ENCODE data around the gene AHRR.

Gene AHRR

DNA sequence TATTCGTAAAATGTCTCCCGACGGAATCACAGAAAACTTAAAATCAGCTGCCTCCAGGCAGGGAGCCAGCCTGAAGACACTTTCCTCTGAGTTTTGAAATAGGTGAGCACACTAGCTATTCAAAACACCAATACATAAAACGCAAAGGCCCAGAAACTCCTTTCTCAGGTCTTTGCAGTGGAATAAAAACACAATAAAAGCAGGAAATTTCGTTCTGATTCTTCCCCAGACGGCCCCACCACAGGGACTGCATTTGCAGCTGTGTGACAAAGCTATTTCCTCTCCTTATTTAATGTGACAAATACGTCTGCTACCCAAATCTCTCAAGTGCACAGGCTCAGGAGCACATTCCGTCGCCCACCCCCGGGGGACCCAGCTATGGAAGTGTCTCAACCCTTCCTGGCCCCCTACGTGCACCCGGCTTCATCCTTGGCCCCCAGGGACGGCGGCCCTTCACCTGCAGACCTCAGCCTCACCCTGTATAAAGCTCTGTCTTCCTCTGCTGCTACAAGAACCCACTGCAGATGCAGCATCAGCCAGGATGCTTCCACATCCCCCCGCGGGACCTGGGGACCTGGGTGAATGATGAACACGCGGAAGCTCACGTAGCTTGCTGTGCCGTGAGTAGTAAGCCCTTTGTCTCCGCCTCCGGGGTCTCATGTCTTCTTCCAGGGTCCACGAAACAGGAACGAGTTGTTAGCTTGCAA lies 24.9 kb downstream of the AHRR start:
- DNase-seq (ENCODE audit: low spot score), result no peak

GRCh38 chr5:347712-348284 lies 26.3 kb downstream of the AHRR start:
- DNase-seq (ENCODE audit: low spot score), result no peak

DNA sequence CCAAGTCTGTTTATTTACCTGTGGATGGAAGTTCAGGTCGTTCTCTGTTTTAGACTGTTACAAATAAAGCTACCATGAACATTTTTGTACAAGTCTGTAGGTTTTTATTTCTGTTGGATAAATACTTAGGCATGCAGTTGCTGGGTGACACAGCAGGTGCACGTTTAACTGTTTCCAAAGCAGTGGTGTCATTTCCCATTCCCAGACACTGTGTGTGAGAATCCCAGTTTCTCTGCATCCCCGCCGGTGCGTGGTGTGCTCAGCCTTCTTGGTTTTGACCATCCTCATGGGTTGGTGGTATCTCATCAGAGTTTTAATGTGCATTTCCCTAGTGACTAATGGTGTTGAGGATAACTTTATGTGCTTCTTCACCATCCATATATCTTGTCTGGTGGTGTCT lies 27.2 kb downstream of the AHRR start:
- no peak for DNase-seq (ENCODE audit: low spot score)

DNA sequence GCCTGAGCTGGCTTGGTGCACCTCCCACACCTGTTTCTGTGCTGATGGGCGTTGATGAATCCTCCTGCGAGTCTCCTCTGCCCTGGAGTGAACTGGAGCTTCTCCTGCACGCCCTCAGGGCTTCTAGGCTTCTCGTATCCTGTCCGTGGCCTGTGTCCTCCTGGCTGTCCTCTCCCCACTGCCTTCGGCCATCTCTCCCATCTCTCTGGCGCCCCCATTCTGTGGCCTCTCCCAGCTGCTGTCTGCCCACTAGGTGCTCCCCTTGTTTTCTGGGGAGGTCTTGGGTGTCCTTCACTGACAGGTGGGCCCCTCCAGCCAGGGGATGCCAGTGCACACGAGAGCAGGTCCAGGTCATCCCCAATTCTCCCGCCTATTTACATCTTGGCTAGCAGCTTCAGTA lies 28.8 kb downstream of the AHRR start:
- no peak for DNase-seq (ENCODE audit: low spot score)

DNA sequence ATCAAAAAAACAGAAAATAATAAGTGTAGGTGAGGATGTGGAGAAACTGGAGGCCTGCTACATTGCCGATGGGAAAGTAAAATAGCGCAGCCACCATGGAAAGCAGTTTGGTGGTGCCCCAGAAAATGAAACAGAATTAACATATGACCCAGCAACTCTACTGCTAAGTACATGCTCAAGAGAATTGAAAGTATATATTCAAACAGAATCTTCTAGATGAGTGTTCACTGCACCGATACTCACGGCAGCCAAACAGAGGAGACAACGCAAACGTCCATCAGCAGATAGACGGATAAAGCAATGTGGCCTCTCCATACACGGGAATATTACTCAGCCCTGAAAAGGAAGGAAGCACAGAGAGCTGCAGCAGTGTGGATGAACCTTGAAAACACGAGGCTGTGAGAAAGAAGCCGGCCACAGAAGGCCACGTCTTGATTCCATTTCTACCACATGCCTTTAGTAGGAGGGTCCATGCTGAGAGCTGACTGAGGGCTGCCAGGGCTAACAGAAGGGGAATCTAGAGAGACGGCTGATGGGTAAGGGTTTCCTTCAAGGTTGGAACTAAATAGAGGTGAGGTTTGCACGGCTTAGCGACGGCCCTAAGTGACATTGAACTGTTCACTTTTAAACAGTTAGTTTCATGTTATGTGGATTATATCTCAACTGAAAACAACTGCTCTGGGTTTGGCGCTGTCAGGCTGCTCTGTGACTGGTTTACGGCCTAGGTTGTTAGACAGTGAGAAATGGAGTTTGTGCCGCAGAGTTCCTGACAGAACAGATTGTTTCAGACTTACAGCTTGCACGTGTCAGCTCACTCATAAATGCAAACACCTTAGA lies 29.8 kb downstream of the AHRR start:
- DNase-seq (ENCODE audit: low spot score), result no peak

- DNase-seq (ENCODE audit: low spot score), result no peak
Observed at GRCh38 chr5:351921-352245, 30.4 kb downstream of the AHRR start.

DNA sequence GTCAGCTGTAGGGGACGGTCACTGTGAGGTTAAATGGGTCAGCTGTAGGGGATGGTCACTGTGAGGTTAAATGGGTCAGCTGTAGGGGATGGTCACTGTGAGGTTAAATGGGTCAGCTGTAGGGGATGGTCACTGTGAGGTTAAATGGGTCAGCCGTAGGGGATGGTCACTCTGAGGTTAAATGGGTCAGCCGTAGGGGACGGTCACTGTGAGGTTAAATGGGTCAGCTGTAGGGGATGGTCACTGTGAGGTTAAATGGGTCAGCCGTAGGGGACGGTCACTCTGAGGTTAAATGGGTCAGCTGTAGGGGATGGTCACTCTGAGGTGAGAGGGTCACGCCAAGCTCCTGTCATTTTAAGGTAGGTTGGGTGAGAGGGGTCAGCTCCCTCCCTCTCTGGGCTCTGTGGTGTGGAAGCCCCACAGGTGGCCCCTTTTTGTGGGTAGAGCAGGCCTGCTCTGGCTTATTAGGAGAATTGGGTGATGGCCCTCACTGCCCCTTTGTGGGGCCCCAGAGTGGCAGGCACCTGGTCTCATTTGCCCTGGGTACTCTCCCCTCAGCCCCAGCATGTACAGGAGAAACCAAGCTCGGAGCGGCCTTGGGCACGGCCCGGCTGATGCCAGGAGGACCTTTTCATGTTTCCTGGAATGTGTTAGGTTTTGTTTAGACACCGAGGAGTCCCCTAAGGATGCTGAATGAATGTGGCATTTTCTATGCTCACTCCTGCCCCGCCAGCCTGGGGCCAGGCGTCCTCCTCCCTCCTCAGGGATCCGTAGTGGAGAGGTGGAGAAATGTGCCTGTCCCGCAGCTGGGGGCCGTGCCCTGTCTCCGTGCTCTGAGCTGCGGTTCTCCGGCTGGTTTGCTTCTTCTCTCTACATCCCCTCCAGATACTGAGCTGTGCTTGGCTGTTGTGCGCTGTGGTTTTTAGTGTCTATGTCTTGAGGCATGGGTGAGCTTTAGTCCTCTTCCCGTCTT lies 31.4 kb downstream of the AHRR start:
- no peak for DNase-seq (ENCODE audit: low spot score)

GRCh38 chr5:353612-354580 lies 32.4 kb downstream of the AHRR start:
- no peak for DNase-seq (ENCODE audit: low spot score)

DNA sequence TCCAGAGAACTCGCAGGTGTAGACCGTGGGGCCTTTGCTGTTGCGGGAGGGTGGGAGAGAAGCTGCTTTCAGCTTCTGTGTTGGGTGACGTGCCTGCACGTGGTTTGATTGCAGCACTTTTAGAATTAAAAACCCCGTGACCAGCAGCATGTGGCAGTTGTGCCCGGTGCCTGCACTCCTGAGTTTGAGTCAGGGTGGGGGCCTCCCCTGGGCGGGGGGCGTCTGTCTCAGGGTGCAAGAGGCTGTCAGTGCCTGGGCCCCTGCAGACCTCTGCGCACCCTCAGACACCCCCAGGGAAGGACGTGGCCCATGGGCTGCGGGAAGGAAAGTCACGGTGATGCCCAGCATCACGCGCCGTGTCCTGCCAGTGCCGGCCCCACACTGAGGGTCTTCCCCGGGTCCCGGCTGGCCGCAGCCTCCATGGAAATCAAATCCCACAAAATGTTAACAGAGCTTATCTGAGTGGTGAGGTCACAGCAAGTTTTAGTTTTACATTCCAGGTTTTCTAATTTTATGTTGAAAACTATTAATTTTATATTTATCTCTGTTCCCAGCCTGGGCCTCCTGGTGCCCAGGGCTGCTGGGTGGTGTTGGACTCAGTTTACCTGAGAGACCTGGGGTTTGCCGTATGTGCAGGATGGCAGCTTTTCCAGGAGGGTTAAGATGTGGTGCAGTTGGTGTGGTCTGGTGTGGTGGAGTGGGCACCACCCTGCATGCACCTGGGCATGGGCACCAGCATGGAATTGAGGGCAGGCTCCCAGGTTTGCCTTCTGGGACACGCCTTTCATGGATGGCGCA lies 33.3 kb downstream of the AHRR start:
- no peak for DNase-seq (ENCODE audit: low spot score)

DNA sequence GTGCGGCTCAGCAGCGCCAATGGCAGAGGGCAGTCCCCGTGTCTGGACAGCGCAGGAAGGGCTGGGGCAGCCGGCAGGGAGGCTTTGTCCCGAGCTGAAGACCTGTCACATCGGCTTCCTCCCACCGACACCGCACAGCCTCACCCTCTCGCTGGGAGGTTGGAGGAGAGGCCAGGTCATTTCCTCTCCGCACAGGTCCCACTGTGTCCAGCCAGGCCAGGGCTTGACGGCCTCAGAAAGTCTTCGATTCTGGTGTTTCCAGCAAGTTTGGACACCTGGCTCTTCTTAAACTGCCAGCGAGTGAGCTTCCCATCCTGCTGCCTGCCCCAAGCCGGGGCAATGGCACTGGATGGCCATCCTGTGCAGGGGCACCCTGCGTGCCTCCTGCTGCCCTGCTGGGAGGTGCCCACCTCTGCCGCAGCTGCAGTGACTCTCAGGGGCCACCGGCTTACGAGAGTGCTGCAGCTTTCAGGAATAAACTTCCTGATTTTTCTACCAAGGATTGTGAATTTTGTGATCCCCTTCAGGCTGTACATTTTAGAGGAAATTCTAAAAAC lies 33.9 kb downstream of the AHRR start:
- DNase-seq (ENCODE audit: low spot score), result no peak

GRCh38 chr5:355958-356357 lies 34.4 kb downstream of the AHRR start:
- no peak for DNase-seq (ENCODE audit: low spot score)

- DNase-seq (ENCODE audit: low spot score), result no peak
Observed at GRCh38 chr5:359301-359897, 37.9 kb downstream of the AHRR start.

- no peak for DNase-seq (ENCODE audit: low spot score)
Observed at GRCh38 chr5:360257-361027, 38.9 kb downstream of the AHRR start.

DNA sequence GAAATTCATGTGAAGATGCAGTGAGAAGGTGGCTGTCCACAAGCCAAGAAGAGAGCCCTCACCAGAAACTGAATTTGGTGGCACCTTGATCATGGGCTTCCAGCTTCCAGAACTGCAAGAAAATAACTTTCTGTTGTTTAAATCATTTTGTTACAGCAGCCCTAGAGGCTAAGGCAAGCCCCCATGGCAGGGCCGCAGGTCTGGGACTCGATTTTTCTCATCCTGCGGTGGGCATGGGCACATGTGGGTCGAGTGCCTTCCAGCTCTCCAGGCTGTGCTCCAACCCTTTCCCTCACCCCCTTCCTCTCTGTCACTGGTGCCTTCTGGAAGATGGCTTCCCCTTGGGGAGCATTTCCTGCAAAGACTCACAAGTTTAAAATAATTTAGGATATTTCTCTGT lies 40.7 kb downstream of the AHRR start:
- no peak for DNase-seq (ENCODE audit: low spot score)

DNA sequence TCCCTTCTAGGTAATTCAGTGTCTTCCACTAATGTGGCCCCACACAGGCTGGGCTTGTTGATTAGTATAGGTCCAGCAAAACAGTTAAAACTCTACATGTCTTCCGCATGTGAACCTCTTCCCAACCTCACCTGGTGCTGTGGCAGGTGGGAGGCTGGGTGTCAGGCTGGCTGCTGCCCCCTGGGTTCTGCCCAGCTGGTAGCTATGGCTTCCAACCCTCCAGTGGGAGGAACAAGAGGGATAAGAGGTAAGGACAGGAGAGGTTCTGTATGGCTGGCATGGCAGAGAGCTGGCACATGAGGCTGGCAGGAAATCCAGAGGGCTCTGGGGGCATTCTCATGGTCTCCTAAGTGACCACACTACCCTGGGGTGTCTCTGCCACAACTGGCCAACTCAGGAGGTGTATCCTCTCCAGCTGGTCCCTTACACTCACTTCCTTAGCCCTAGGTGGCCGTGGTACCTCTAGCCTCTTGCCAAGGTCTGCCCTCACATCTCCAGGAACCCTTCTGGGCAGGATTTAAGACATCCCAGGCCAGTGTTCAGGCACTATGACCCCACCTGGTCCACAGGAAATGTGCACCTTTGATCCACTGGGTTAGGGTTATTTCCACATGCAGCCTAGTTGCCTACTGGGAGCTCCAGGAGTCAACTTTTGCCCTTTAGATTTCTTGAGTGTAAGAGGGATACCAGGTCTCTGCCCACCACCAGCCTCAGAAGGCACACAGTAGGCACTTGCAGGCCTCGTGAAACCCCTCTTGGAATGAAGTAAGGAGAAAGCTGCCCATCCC lies 41.7 kb downstream of the AHRR start:
- DNase-seq (ENCODE audit: low spot score), result no peak

DNA sequence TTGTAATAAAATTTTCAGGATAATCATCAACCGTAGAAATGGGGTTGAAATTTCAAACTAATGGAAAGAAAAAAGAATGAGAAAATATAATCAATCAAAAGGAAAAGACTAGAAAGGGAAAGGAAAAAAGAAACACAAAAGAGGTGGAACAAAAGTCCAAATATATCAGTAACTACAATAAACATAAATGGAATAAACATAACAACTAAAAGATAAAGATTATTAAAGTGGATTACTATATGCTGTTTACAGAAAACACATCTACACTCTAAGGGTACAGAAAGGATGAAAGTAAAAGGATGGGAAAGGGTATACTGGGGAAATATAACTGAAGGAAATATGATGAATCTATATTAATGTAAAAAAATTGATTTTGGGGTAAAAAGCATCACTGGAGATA lies 43.0 kb downstream of the AHRR start:
- no peak for DNase-seq (ENCODE audit: low spot score)

GRCh38 chr5:366541-367357 lies 45.2 kb downstream of the AHRR start:
- DNase-seq (ENCODE audit: low spot score), result no peak

Data from COLO829 (cell line).